Pancreas (tissue), 10 donors: Measurements from ENCODE around the gene OSBPL8. TPM values are rescaled to one million over a fixed set of nuclear protein-coding genes. Genes with fewer than 3 reads are reported as not detected.

ENCODE experiments used
- ATAC-seq, 4 donors: fragments of 200-7000 bp; cut with Tn5 transposase; one replicate each; pipeline versions ENCODE4 v1.8.0 to v1.9.1; 2020; ENCODE audit warnings: mild to moderate bottlenecking in 4 of 4, moderate library complexity in 4 of 4
- DNase-seq, 6 donors: peaks; one replicate each; pipeline ENCODE4 v3.0.0-alpha.2; 2020
- FAIRE-seq: peaks from 2 replicates; lab custom pipeline; 2012; peaks lifted over from hg19 to GRCh38; lab: Jason Lieb, UNC
- H3K27ac ChIP-seq, 4 donors: fragments of 200-600 bp; sonication (generic); 1 replicate in 3 of 4; 2 replicates in 1 of 4; pipeline versions ENCODE4 v1.5.0 to v1.8.0; 2020
- H3K27me3 ChIP-seq, 4 donors: fragments of 200-600 bp; one replicate each; pipeline ENCODE4 v1.8.0; 2021
- H3K36me3 ChIP-seq, 3 donors: fragments of 200-600 bp; sonication (generic) in 1 of 3; one replicate each; pipeline versions ENCODE4 v1.5.0 to v1.8.0; 2020 to 2021
- H3K4me1 ChIP-seq, 3 donors: fragments of 200-600 bp; one replicate each; pipeline ENCODE4 v1.8.0; 2021
- H3K4me3 ChIP-seq, 4 donors: fragments of 200-600 bp; sonication (generic) in 2 of 4; one replicate each; pipeline versions ENCODE4 v1.5.0 to v1.8.0; 2020 to 2021
- H3K9me3 ChIP-seq, 4 donors: fragments of 200-600 bp; one replicate each; pipeline ENCODE4 v1.8.0; 2021
- WGBS, 2 donors: extraction: QIAGEN DNeasy Blood & Tissue Kit; methylation state at CpG; one replicate each; pipeline ENCODE4 v1.1.7; 2013; 5-methylcytosine and 5-hydroxymethylcytosine counted together
- intact Hi-C, 3 donors: fragments of 100-400 bp; cut with DNase I; formaldehyde crosslinking; loops; one replicate each; pipeline versions ENCODE4 v1.11.1 to v1.14.2; 2022
- polyA plus RNA-seq, 2 donors: library from polyadenylated mRNA; stranded (reverse); fragments of 200-250 nt; gene quantifications; one replicate each; pipeline ENCODE4 v1.2.3, GENCODE V29; 2013
- total RNA-seq, 6 donors: library from RNA; stranded (reverse); fragmentation: NEBNext Ultra II Directional in 4 of 6; extraction: Animal tissue kit (Norgen Biotek cat#: 25700) in 4 of 6; gene quantifications; one replicate each; pipeline versions ENCODE4 v1.2.1 to v1.2.4, GENCODE V29; 2021 to 2023
- TF ChIP-seq, protein P1 (sequence below), 4 donors: fragments of 200-600 bp; sonication (generic) in 3 of 4; IDR thresholded peaks; one replicate each; pipeline versions ENCODE4 v1.5.0 to v1.8.0; 2021; ENCODE audit warnings: antibody characterized with exemption in 4 of 4
- donor health status: healthy with polysubstance abuse.
- donor health status: DM: no; HTN: no; CAD: no; lungs with moderate emphysema.
- donor health status: DM: no; HTN: no; CAD: no.
- donor health status: control.
- donor health status: control.
- donor health status: Bipolar disorder and iron deficiency.
- donor health status: DM: yes; HTN: yes; CAD: no.
- donor health status: DM: no; HTN: no; CAD: no.
- donor health status: DM: no; HTN: no; CAD: no.
- donor health status: DM: yes; HTN: yes; CAD: no.

Gene OSBPL8
- total and polyA plus RNA-seq, 8 donors = 3.6 to 39.6 (median 22.7) TPM

DNA sequence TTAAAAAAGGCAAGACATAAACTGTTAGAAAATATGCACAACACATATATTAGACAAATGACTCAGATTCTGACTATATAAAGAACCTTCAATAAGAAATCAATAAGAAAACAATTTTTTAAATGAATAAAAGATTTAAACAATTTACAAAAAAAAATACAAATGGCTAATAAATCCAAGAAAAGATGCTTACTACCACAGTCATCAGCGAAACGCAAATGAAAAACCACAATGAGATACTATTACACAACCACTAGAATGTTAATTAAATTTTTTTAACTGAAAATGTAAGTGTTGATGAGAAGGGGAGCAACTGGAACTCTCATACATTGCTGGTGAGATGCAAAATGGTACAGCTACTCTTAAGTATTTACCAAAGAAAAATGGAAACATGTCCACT lies 24.4 kb downstream of the OSBPL8 start:
- ATAC-seq = no peak
- H3K27ac ChIP-seq = no peak overlapping the region
- DNase-seq = no peak
- H3K27me3 ChIP-seq = no peaks in the 10 kb centered on the region
- no peak overlapping the region for H3K4me3 ChIP-seq
- FAIRE-seq = peak; percentile 94
- H3K4me1 ChIP-seq = peaks cover 0 to 3% (median 0%) of the 10 kb centered on the region in 3 donors
- intact Hi-C loops = no loop called here
- TF ChIP-seq, protein P1, sequence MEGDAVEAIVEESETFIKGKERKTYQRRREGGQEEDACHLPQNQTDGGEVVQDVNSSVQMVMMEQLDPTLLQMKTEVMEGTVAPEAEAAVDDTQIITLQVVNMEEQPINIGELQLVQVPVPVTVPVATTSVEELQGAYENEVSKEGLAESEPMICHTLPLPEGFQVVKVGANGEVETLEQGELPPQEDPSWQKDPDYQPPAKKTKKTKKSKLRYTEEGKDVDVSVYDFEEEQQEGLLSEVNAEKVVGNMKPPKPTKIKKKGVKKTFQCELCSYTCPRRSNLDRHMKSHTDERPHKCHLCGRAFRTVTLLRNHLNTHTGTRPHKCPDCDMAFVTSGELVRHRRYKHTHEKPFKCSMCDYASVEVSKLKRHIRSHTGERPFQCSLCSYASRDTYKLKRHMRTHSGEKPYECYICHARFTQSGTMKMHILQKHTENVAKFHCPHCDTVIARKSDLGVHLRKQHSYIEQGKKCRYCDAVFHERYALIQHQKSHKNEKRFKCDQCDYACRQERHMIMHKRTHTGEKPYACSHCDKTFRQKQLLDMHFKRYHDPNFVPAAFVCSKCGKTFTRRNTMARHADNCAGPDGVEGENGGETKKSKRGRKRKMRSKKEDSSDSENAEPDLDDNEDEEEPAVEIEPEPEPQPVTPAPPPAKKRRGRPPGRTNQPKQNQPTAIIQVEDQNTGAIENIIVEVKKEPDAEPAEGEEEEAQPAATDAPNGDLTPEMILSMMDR (IDR thresholded peaks at IDR 0.05) = no peak
- H3K9me3 ChIP-seq = no peaks in the 10 kb centered on the region
- H3K36me3 ChIP-seq = no peaks in the 10 kb centered on the region
- 99% methylated on average over 2 of the region's 2 CpGs for WGBS, 2 donors

- Histone ChIP-seq H3K4me3 (no peak overlapping the region), H3K27me3 (no peaks in the 10 kb centered on the region), H3K4me1 (peaks cover 0 to 3% (median 0%) of the 10 kb centered on the region in 3 donors), H3K27ac (no peak overlapping the region), H3K9me3 (no peaks in the 10 kb centered on the region), H3K36me3 (no peaks in the 10 kb centered on the region)
- TF ChIP-seq, protein P1 (IDR thresholded peaks at IDR 0.05) = no peak
- WGBS, 2 donors = 65 to 78% methylated on average over 5 of the region's 5 CpGs
- intact Hi-C loops = no loop called here
- ATAC-seq (no peak), DNase-seq (no peak), FAIRE-seq (no peak)
Observed at GRCh38 chr12:76533331-76533730, 26.2 kb downstream of the OSBPL8 start.

DNA sequence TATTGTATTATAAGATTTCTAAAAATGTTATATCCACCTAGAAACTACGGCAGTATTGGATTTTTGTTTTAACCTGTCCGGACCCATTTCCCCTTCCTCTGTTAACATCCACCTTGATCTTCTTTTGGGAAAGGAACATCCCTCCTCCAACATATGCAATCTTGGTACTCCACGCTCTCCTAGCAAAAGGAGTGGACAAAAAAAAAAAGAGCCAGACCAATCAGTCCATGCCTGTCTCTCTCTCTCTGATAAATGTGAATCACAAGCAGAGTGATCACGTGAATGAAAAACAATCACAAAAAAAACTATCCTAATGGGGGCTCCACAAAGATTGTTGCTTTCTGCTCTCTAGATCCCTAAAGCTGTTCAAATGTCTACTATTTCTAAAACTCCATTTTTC lies 27.1 kb downstream of the OSBPL8 start:
- H3K4me1 ChIP-seq = peaks cover 0 to 3% (median 0%) of the 10 kb centered on the region in 3 donors
- WGBS, 2 donors = 90 to 91% methylated on average over 4 of the region's 4 CpGs
- H3K36me3 ChIP-seq = no peaks in the 10 kb centered on the region
- TF ChIP-seq, protein P1 (IDR thresholded peaks at IDR 0.05) = no peak
- no peak overlapping the region for H3K27ac ChIP-seq
- no peaks in the 10 kb centered on the region for H3K9me3 ChIP-seq
- H3K27me3 ChIP-seq = no peaks in the 10 kb centered on the region
- no peak for FAIRE-seq
- no peak overlapping the region for H3K4me3 ChIP-seq
- no peak for DNase-seq
- ATAC-seq = no peak
- intact Hi-C loops = no loop called here

- H3K36me3 ChIP-seq = no peaks in the 10 kb centered on the region
- intact Hi-C loops = no loop called here
Observed at GRCh38 chr12:76531056-76531455, 28.5 kb downstream of the OSBPL8 start.

GRCh38 chr12:76530516-76530915 lies 29.1 kb downstream of the OSBPL8 start:
- Histone ChIP-seq H3K4me1 (peaks cover 0 to 3% (median 0%) of the 10 kb centered on the region in 3 donors), H3K36me3 (no peaks in the 10 kb centered on the region), H3K27ac (no peak overlapping the region), H3K27me3 (no peaks in the 10 kb centered on the region), H3K9me3 (no peaks in the 10 kb centered on the region), H3K4me3 (no peak overlapping the region)
- no peak for ATAC-seq
- FAIRE-seq = peak; percentile 26
- DNase-seq = no peak
- TF ChIP-seq, protein P1 (IDR thresholded peaks at IDR 0.05) = no peak
- intact Hi-C loops = no loop called here
- 95 to 96% methylated on average over 1 of the region's 1 CpG for WGBS, 2 donors

More at GRCh38 chr12:76531056-76531455, 28.5 kb downstream of the OSBPL8 start:
- Histone ChIP-seq H3K4me1 (peaks cover 0 to 3% (median 0%) of the 10 kb centered on the region in 3 donors), H3K27me3 (no peaks in the 10 kb centered on the region), H3K9me3 (no peaks in the 10 kb centered on the region), H3K4me3 (no peak overlapping the region), H3K27ac (no peak overlapping the region)
- DNase-seq (no peak), FAIRE-seq (no peak), ATAC-seq (no peak)
- TF ChIP-seq, protein P1 (IDR thresholded peaks at IDR 0.05) = no peak
